BE2C (cell line): ENCODE data around the gene PRR20E.
"Not testable (repeated sequence)": the region's sequence is repeated elsewhere in the genome, so short reads cannot be mapped to it uniquely, and the experiment has no call there.

ENCODE experiments used
- DNase-seq: peaks from one replicate; pipeline ENCODE4 v3.0.0-alpha.2; 2020
- H3K27me3 ChIP-seq: fragments of 250-450 bp; sonication (Bioruptor Pico); 2 replicates; pipeline ENCODE4 v1.5.1; 2020; ENCODE audit warnings: mild to moderate bottlenecking
- H3K36me3 ChIP-seq: fragments of 250-450 bp; sonication (Bioruptor Pico); 2 replicates; pipeline ENCODE4 v1.5.1; 2020; ENCODE audit warnings: mild to moderate bottlenecking
- H3K4me1 ChIP-seq: fragments of 250-450 bp; sonication (Bioruptor Pico); 2 replicates; pipeline ENCODE4 v1.5.1; 2020
- H3K4me3 ChIP-seq: 2 replicates; pipeline ENCODE4 v1.5.1; 2011; ENCODE audit warnings: low read depth, low read length
- H3K9me3 ChIP-seq: fragments of 250-450 bp; sonication (Bioruptor Pico); 2 replicates; pipeline ENCODE4 v1.5.1; 2020
- TF ChIP-seq, protein P1 (sequence below): IDR thresholded peaks from 2 replicates; pipeline ENCODE4 v1.5.1; 2012; ENCODE audit warnings: mild to moderate bottlenecking, low read depth, low read length

The PRR20E gene

GRCh38 chr13:57153761-57154160, 13.2 kb upstream of the PRR20E start, which contains the start of gene PRR20C:
TSS of gene PRR20C (plus strand) at chr13:57154061. CDS start at chr13:57154448, 387 bp downstream.
- H3K9me3 ChIP-seq, H3K27me3 ChIP-seq, H3K4me3 ChIP-seq, H3K4me1 ChIP-seq, DNase-seq, H3K36me3 ChIP-seq: not testable (repeated sequence)

DNA sequence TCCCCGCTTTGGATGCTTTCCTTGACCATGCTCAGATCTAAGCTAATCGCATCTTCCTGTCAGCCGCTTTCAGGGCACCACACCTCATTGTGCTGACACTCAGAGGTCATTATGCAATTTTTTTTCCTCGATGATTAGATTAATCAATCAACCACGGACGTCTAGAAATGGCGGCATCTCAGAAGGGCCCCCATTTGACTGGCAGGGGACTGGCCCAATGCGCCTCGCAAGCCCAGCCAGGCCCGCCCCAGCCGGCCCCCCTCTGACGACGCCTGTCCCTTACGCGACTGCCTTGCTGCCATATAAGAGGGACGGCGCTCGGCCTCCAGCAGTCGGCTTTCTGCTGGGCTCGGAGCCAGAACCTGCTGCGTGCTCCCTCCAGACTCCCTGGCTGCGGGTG, 6.7 kb upstream of the PRR20E start, which contains the start of gene PRR20D:
Gene PRR20D (plus strand): TSS at position 301 of the 400 bp plus-strand sequence. CDS start 387 bp downstream, outside the sequence.
- DNase-seq, H3K27me3 ChIP-seq, H3K4me3 ChIP-seq, H3K4me1 ChIP-seq, H3K36me3 ChIP-seq, H3K9me3 ChIP-seq: not testable (repeated sequence)

GRCh38 chr13:57191667-57192066, 24.7 kb downstream of the PRR20E start:
- TF ChIP-seq, protein P1, sequence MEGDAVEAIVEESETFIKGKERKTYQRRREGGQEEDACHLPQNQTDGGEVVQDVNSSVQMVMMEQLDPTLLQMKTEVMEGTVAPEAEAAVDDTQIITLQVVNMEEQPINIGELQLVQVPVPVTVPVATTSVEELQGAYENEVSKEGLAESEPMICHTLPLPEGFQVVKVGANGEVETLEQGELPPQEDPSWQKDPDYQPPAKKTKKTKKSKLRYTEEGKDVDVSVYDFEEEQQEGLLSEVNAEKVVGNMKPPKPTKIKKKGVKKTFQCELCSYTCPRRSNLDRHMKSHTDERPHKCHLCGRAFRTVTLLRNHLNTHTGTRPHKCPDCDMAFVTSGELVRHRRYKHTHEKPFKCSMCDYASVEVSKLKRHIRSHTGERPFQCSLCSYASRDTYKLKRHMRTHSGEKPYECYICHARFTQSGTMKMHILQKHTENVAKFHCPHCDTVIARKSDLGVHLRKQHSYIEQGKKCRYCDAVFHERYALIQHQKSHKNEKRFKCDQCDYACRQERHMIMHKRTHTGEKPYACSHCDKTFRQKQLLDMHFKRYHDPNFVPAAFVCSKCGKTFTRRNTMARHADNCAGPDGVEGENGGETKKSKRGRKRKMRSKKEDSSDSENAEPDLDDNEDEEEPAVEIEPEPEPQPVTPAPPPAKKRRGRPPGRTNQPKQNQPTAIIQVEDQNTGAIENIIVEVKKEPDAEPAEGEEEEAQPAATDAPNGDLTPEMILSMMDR: no peak
- no peak for DNase-seq
- H3K27me3 ChIP-seq: no peaks in the 10 kb centered on the region; the same call in 1 of the 2 replicates
- no peak overlapping the region for H3K4me3 ChIP-seq
- H3K36me3 ChIP-seq: no peaks in the 10 kb centered on the region
- H3K9me3 ChIP-seq: no peaks in the 10 kb centered on the region
- no peaks in the 10 kb centered on the region for H3K4me1 ChIP-seq

GRCh38 chr13:57212989-57213388, 46.0 kb downstream of the PRR20E start:
- TF ChIP-seq, protein P1: no peak
- Histone ChIP-seq H3K4me1 (no peaks in the 10 kb centered on the region), H3K9me3 (no peaks in the 10 kb centered on the region), H3K36me3 (no peaks in the 10 kb centered on the region), H3K4me3 (no peak overlapping the region), H3K27me3 (no peaks in the 10 kb centered on the region)
- DNase-seq: no peak
